PC-9 (cell line): ENCODE results near the gene COX14.

Experiments
- CTCF ChIP-seq: fragments of 200-600 bp; sonication (generic); conservative IDR thresholded peaks from 2 replicates; pipeline ENCODE4 v1.6.1; 2017; ENCODE audit warnings: mixed run types, antibody characterized with exemption, mild to moderate bottlenecking, moderate library complexity
- EZH2 ChIP-seq: fragments of 200-600 bp; sonication (generic); IDR thresholded peaks from 2 replicates; pipeline ENCODE4 v1.8.0; 2017; ENCODE audit warnings: antibody characterized with exemption, low read depth

- TF ChIP-seq CTCF (peak; percentile 89), EZH2 (no peak)
Measured at GRCh38 chr12:50070314-50071060, 41.5 kb upstream of the COX14 start.
